Fibroblast of pulmonary artery (primary cell): ENCODE data around the gene EFHC1.
"Not testable (repeated sequence)": the region's sequence is repeated elsewhere in the genome, so short reads cannot be mapped to it uniquely, and the experiment has no call there.

ENCODE experiments used
- DNase-seq: peaks from one replicate; pipeline ENCODE4 v3.0.0-alpha.2; 2010; ENCODE audit warnings: low read depth
- H3K4me3 ChIP-seq: replicated peaks from 2 replicates; pipeline ENCODE4 v1.5.1; 2011; ENCODE audit warnings: low read depth, mild to moderate bottlenecking, control low read depth, low read length, moderate library complexity
- CTCF ChIP-seq: IDR thresholded peaks from 2 replicates; pipeline ENCODE4 v1.5.1; 2011; ENCODE audit warnings: mild to moderate bottlenecking, control low read depth, low read length, inconsistent platforms; ENCODE audit errors: missing control alignments

Gene EFHC1

GRCh38 chr6:52377538-52378221 lies 42.5 kb upstream of the EFHC1 start:
- no peak overlapping the region for H3K4me3 ChIP-seq
- TF ChIP-seq CTCF = no peak
- no peak for DNase-seq

GRCh38 chr6:52381249-52381648 lies 38.9 kb upstream of the EFHC1 start:
- DNase-seq = no peak
- no peak for TF ChIP-seq CTCF
- no peak overlapping the region for H3K4me3 ChIP-seq

GRCh38 chr6:52384145-52384766 lies 35.9 kb upstream of the EFHC1 start:
- no peak for TF ChIP-seq CTCF
- no peak for DNase-seq
- no peak overlapping the region for H3K4me3 ChIP-seq

- no peak for TF ChIP-seq CTCF
- H3K4me3 ChIP-seq = no peak overlapping the region
These were observed 35.1 kb upstream of the EFHC1 start for GRCh38 chr6:52385074-52385473.

GRCh38 chr6:52388119-52388518 lies 32.0 kb upstream of the EFHC1 start:
- not testable (repeated sequence) for H3K4me3 ChIP-seq, DNase-seq

More at GRCh38 chr6:52385074-52385473, 35.1 kb upstream of the EFHC1 start:
- DNase-seq = no peak

GRCh38 chr6:52388790-52389189 lies 31.4 kb upstream of the EFHC1 start:
- H3K4me3 ChIP-seq = no peak overlapping the region
- DNase-seq = no peak
- no peak for TF ChIP-seq CTCF

- no peak for TF ChIP-seq CTCF
- H3K4me3 ChIP-seq = no peak overlapping the region
- DNase-seq = no peak
These were observed 30.9 kb upstream of the EFHC1 start for GRCh38 chr6:52389264-52389625.
